ENCODE results near the gene NAT14.

NAT14 gene

DNA sequence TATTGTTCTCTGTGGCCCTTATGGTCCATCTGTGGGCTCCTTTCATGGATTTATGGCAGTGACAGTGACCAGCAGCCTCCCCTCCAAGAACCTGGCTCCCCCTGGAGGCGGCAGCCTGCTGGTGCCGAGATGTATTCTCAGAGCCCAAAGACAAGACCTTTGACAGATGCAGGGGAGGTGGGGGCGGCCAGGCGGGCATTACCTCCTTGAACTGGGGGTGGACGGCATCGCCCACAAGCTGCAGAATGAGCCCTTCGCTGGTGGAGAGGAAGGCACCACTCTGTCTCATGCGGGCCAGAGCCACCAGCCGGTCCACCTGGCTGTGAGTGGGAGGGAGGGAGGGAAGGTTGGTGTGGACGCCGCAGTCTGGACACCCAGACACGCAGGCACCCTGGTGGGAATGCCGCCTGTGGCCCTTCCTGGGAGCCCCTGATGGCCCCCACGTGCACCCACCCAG, 30.2 kb upstream of the NAT14 start:
- TF ChIP-seq ZFX (IDR thresholded peaks at IDR 0.05; ENCODE audit: borderline replicate concordance) (no peak), CTCF (IDR thresholded peaks at IDR 0.05) (peak; percentile 82)
- H3K27ac ChIP-seq, result no peak overlapping the region

DNA sequence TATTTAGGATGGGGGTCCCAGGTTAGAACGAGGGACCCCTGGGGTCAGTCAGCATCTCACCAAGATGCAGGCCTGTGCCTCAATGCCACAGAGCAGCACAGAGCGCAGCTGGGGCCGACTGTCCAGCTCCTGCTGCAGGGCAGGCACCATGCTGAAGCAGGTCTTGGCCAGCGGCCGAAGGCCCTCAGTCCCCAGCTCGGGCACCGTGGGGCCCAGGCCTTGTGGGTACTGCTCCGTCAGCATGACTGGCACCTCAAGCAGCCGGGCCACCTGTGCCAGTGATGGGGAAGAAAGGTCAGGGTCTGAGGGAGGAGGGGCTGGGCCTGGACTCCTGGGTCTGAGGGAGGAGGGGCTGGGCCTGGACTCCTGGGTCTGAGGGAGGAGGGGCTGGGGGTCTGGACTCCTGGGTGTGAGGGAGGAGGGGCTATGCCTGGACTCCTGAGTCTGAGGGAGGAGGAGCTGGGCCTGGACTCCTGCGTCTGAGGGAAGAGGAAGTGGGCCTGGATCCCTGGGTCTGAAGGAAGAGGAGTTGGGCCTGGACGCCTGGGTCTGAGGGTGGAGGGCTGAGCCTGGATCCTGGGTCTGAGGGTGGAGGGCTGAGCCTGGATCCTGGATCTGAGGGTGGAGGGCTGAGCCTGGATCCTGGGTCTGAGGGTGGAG, 29.3 kb upstream of the NAT14 start:
- no peak for TF ChIP-seq ZFX (IDR thresholded peaks at IDR 0.05; ENCODE audit: borderline replicate concordance)
- no peak for TF ChIP-seq CTCF (IDR thresholded peaks at IDR 0.05)
- H3K27ac ChIP-seq, result no peak overlapping the region

- no peak overlapping the region for H3K27ac ChIP-seq
- TF ChIP-seq CTCF (IDR thresholded peaks at IDR 0.05), result no peak
- TF ChIP-seq ZFX (IDR thresholded peaks at IDR 0.05; ENCODE audit: borderline replicate concordance), result no peak
Measured at GRCh38 chr19:55456347-55456746, 28.6 kb upstream of the NAT14 start.

DNA sequence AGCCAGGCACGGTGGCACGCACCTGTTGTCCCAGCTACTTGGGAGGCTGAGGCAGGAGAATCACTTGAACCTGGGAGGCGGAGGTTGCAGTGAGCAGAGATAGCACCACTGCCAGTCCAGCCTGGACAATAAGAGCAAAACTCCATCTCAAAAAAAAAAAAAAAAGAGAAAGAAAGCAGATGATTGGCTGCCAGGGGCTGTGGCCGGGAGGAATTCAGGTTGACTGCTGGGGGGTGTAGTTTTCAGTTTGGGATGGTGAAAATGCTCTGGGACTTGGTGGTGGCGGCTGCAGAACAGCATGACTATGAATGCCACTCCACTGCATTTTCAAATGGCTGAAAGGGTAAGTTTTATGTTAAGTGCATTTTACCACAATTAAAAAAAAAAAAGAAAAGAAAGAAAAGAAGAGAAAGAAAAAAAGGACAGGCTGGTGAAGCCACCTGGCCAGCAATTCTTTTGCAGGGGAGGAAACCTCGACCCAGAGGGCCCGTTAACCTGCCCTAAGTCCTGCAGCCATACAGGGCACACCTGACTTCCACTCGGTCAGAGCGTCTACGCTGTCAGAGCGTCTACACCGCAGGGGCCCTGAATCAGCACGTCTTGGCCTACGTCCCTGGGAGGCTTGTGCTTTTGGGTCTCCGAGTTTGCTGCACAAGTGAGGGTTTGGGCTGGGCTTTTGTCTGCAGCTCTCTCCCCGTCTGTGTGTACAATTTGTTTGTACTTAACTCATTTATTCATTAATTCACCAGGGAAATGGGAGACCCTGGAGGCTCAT, 27.1 kb upstream of the NAT14 start:
- no peak overlapping the region for H3K27ac ChIP-seq
- TF ChIP-seq ZFX (IDR thresholded peaks at IDR 0.05; ENCODE audit: borderline replicate concordance) (no peak), CTCF (IDR thresholded peaks at IDR 0.05) (no peak)

- H3K27ac ChIP-seq, result peak overlapping the region; percentile 91
- TF ChIP-seq ZFX (IDR thresholded peaks at IDR 0.05; ENCODE audit: borderline replicate concordance), result no peak
- no peak for TF ChIP-seq CTCF (IDR thresholded peaks at IDR 0.05)
Measured at GRCh38 chr19:55459551-55459949, 25.4 kb upstream of the NAT14 start.

DNA sequence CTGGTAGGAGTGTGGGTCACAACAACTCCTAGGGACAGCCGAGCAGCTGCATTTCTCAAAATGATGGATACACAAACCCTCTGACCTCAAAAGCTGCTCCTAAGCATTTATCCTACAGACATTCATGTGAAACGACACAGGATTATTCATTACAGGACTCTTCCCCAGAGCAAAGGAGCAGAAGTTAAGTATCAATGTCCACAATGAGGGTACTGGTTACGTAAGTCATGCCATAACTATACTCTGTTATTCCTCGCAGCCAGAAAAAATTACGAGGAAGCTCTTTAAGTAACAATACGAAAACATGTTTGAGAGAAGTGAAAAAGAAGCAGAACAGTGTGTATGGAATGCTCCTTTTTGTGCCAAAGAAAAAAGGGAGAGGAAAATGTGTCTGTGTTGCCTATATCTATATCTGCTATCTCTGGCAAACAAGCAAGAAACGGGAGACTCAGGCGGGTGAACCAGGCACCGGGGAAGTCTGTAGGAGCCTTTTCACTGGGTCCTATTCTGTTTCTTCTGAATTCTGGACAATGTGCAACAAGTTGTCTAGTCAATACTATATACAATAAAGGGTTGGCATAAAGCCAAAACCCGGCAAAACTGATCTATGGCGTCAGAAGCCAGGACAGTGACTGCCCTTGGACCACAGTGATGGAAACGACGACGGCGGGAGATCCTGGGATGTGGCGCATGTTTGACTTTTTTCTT, 24.9 kb upstream of the NAT14 start:
- TF ChIP-seq ZFX (IDR thresholded peaks at IDR 0.05; ENCODE audit: borderline replicate concordance) (no peak), CTCF (IDR thresholded peaks at IDR 0.05) (no peak)
- H3K27ac ChIP-seq, result peak overlapping the region; percentile 91

All from 22Rv1 (cell line).